K562 (cell line): ENCODE data around the gene ZFP36. TPM values are rescaled to one million over a fixed set of nuclear protein-coding genes. Genes with fewer than 3 reads are reported as not detected.

ENCODE experiments used
- CEBPG ChIP-seq, 3 experiments: fragments of 200-800 bp in 1 of 3; sonication (Bioruptor generic) in 1 of 3; sonication (generic) in 1 of 3; formaldehyde crosslinking in 1 of 3; IDR thresholded peaks in 2 of 3; conservative IDR thresholded peaks in 1 of 3; 2 replicates each; pipeline versions ENCODE4 v1.6.1 to v1.8.0; 2016 to 2022; ENCODE audit warnings: missing compliant biosample characterization in 2 of 3, missing genetic modification characterization in 2 of 3, mild to moderate bottlenecking in 1 of 3, missing genetic modification reagents in 1 of 3
- CREB1 ChIP-seq, 2 experiments: sonication (generic) in 1 of 2; formaldehyde crosslinking in 1 of 2; IDR thresholded peaks; 2 replicates each; pipeline versions ENCODE4 v1.6.1 to v1.8.0; 2012 to 2022; ENCODE audit warnings: inconsistent platforms in 1 of 2, mild to moderate bottlenecking in 1 of 2, missing genetic modification reagents in 1 of 2, moderate library complexity in 1 of 2
- E2F4 ChIP-seq: sonication (generic); formaldehyde crosslinking; IDR thresholded peaks from 2 replicates; pipeline ENCODE4 v1.8.0; 2022; ENCODE audit warnings: mild to moderate bottlenecking, low read depth, missing genetic modification reagents
- GMEB1 ChIP-seq: fragments of 250-450 bp; sonication (Bioruptor Pico); IDR thresholded peaks from 2 replicates; pipeline ENCODE4 v1.4.0; 2020; ENCODE audit warnings: mild to moderate bottlenecking
- GTF3C2 ChIP-seq: IDR thresholded peaks from 3 replicates; pipeline ENCODE4 v1.6.1; 2011; ENCODE audit warnings: borderline replicate concordance, mild to moderate bottlenecking, moderate library complexity; ENCODE audit not compliant: insufficient read length; ENCODE audit errors: extremely low read depth
- MAZ ChIP-seq, 2 experiments: fragments of 450-650 bp in 1 of 2; sonication (generic) in 1 of 2; formaldehyde crosslinking; IDR thresholded peaks in 1 of 2; conservative IDR thresholded peaks in 1 of 2; 2 replicates each; pipeline versions ENCODE4 v1.4.0 to v1.5.0; 2020; ENCODE audit warnings: mild to moderate bottlenecking in 1 of 2, missing genetic modification reagents in 1 of 2
- TEAD4 ChIP-seq, 2 experiments: sonication (generic) in 1 of 2; formaldehyde crosslinking in 1 of 2; IDR thresholded peaks; 2 replicates each; pipeline versions ENCODE4 v1.6.1 to v1.8.0; 2012 to 2022; ENCODE audit warnings: borderline replicate concordance in 1 of 2, inconsistent platforms in 1 of 2, low read length in 1 of 2, mild to moderate bottlenecking in 1 of 2, missing genetic modification reagents in 1 of 2
- TRIM24 ChIP-seq, 2 experiments: fragments of 450-650 bp; IDR thresholded peaks; 2 replicates each; pipeline ENCODE4 v1.6.1; 2016
- TRIM28 ChIP-seq: fragments of 450-650 bp; IDR thresholded peaks from 2 replicates; pipeline ENCODE4 v1.6.1; 2017
- VEZF1 ChIP-seq: fragments of 200-800 bp; sonication (Bioruptor generic); IDR thresholded peaks from 2 replicates; pipeline ENCODE4 v1.6.1; 2017; ENCODE audit warnings: missing genetic modification characterization, missing compliant biosample characterization
- ZNF316 ChIP-seq: fragments of 450-650 bp; IDR thresholded peaks from 2 replicates; pipeline ENCODE4 v1.6.1; 2016
- ZNF592 ChIP-seq: fragments of 450-650 bp; IDR thresholded peaks from 2 replicates; pipeline ENCODE4 v1.6.1; 2017; ENCODE audit warnings: antibody characterized with exemption, mild to moderate bottlenecking
- polyA plus RNA-seq, 8 experiments: library from polyadenylated mRNA; depleted of rRNA in 4 of 8; stranded (reverse) in 5 of 8; unstranded in 3 of 8; fragments of >200 nt; fragmentation: Nextera tagmentation in 2 of 8; fragmentation: Illumina TruSeq in 1 of 8; extraction: Ambion mirVana in 2 of 8; extraction: Trizol in 1 of 8; gene quantifications; 2 replicates each; pipeline versions ENCODE4 v1.2.1 to v1.2.3, GENCODE V29; 2011 to 2014; ENCODE audit warnings: inconsistent platforms in 1 of 8, missing spikeins in 1 of 8
- total RNA-seq, 7 experiments: library from RNA; depleted of rRNA in 6 of 7; stranded (reverse); fragments of >200 nt in 6 of 7; fragmentation: Illumina TruSeq in 2 of 7; extraction: Trizol in 2 of 7; gene quantifications; 2 replicates each; pipeline versions ENCODE4 v1.2.1 to v1.2.3, GENCODE V29; 2011 to 2021; ENCODE audit warnings: low replicate concordance in 1 of 7

Gene ZFP36
- total and polyA plus RNA-seq, 9 of the 15 experiments (the other 6 are each of a cell fraction or from before 2014, with no cell fraction given), result 1.0 to 20.1 (median 3.5) TPM

GRCh38 chr19:39401549-39402345 lies 4.9 kb upstream of the ZFP36 start (continued):
- TF ChIP-seq GMEB1, result peak; percentile 32; the same call in 1 of the 2 replicates
- TF ChIP-seq TEAD4 (IDR thresholded peaks at IDR 0.05; ENCODE audit: low read length), result 0 out of 2 replicates have a peak, but pooled peaks have one; percentile 5
- no peak for TF ChIP-seq TEAD4 (CRISPR knock-in tag; IDR thresholded peaks at IDR 0.05; ENCODE audit: borderline replicate concordance)
- TF ChIP-seq E2F4 (CRISPR knock-in tag), result peak; percentile 45; the same call in 1 of the 2 replicates
- TF ChIP-seq CEBPG (CRISPR knock-in tag; IDR thresholded peaks at IDR 0.05), result peak; percentile 68
- no peak for TF ChIP-seq CEBPG (tag; conservative IDR thresholded peaks at IDR 0.05 in 1 of 2, IDR thresholded peaks at IDR 0.05 in 1 of 2)
- TF ChIP-seq TRIM28, result no peak
- 0 out of 4 replicates have a peak, but pooled peaks of 1 of the 2 experiments have one; percentile 8 for TF ChIP-seq TRIM24 (IDR thresholded peaks at IDR 0.05)
- TF ChIP-seq ZNF592, result peak; percentile 68
- TF ChIP-seq VEZF1, result peak; percentile 66; the same call in 1 of the 2 replicates
- no peak for TF ChIP-seq GTF3C2
- no peak for TF ChIP-seq CREB1 (IDR thresholded peaks at IDR 0.05)
- peak; percentile 35; the same call in 1 of the 2 replicates for TF ChIP-seq CREB1 (CRISPR knock-in tag; IDR thresholded peaks at IDR 0.05)
- TF ChIP-seq ZNF316, result peak; percentile 71
- peak in 1 of 2 experiments; percentile 29; a peak in 1 of 4 replicates for TF ChIP-seq MAZ (CRISPR knock-in tag; conservative IDR thresholded peaks at IDR 0.05 in 1 of 2, IDR thresholded peaks at IDR 0.05 in 1 of 2)
